Astrocyte of the spinal cord (primary cell): ENCODE results near the gene CLDN22.
A peak's percentile ranks its signal among the peaks of the same experiment; 100 is the strongest.

Experiments used
- DNase-seq: peaks from one replicate; pipeline ENCODE4 v3.0.0; 2011; ENCODE audit warnings: low read depth, low spot score
- H3K4me3 ChIP-seq: 2 replicates; pipeline ENCODE4 v1.5.1; 2011; ENCODE audit warnings: low read depth, mild to moderate bottlenecking, low read length, moderate library complexity
- in situ Hi-C: cut with HindIII; loops from 2 replicates; pipeline ENCODE4 v1.10.0; 2017; ENCODE audit warnings: low sequenced_read_pairs
- TF ChIP-seq, protein P1 (sequence below): IDR thresholded peaks from 2 replicates; pipeline ENCODE4 v1.5.1; 2012; ENCODE audit warnings: low read depth, mild to moderate bottlenecking, low read length, inconsistent platforms

Gene CLDN22

GRCh38 chr4:183287309-183287659, 32.8 kb downstream of the CLDN22 start:
- no peak overlapping the region for H3K4me3 ChIP-seq
- TF ChIP-seq, protein P1, sequence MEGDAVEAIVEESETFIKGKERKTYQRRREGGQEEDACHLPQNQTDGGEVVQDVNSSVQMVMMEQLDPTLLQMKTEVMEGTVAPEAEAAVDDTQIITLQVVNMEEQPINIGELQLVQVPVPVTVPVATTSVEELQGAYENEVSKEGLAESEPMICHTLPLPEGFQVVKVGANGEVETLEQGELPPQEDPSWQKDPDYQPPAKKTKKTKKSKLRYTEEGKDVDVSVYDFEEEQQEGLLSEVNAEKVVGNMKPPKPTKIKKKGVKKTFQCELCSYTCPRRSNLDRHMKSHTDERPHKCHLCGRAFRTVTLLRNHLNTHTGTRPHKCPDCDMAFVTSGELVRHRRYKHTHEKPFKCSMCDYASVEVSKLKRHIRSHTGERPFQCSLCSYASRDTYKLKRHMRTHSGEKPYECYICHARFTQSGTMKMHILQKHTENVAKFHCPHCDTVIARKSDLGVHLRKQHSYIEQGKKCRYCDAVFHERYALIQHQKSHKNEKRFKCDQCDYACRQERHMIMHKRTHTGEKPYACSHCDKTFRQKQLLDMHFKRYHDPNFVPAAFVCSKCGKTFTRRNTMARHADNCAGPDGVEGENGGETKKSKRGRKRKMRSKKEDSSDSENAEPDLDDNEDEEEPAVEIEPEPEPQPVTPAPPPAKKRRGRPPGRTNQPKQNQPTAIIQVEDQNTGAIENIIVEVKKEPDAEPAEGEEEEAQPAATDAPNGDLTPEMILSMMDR: no peak
- in situ Hi-C loops: no loop called here
- DNase-seq: no peak

DNA sequence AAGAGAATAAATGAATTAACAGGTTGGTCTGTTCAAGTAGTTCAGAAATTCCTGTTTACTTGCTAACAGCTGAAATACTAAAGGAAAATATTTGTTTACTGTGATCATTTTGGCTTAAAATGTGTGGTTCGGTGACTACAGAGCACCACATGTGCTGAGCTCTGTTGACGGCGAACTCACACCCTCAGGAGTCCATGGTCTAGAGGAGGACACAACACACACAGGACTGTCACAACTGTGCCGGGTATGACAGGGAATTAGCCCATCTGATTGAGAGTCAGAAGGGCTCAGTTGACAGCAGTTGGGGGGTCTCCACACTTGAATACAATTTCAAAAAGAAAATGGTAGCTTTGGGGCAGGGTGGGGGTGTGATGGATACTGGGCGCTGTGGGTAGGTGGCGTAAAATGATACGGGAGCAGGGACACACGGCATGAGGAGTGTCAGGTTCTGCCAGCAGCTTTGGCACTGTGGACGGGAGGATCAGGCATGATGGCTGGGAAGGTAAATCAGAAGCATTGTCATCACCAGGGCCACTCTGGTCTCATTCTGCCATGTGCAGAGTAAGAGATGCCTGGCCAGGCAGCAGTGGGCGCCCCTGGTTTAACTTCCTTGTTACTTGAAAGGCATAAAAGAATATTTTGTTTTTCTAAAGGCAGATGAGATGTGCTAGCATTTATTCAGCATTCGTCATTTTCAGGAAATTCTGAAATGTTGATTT, 33.3 kb downstream of the CLDN22 start:
- in situ Hi-C loops: no loop called here
- TF ChIP-seq, protein P1: no peak
- DNase-seq: no peak
- H3K4me3 ChIP-seq: no peak overlapping the region

DNA sequence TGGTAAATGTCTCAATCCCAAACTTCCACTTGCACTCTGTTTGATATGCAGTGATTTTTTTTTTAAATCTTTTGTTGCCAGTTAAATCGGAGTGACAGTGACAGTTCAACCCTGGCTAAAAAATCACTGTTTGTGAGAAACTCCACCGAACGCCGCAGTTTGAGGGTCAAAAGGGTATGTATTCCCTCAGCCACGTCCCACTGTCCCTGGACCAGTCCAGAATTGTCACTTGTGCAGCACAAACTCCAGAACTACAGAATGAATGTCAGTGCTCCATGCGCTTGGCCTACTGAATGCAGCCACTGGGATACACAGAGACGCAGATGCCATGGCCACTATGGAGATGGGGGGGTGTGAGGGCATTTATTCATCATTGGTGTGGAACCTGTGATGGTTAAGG, 34.2 kb downstream of the CLDN22 start:
- in situ Hi-C loops: no loop called here
- no peak for DNase-seq
- TF ChIP-seq, protein P1: no peak
- no peak overlapping the region for H3K4me3 ChIP-seq

- peak; percentile 76 for DNase-seq
- TF ChIP-seq, protein P1: no peak
- no peak overlapping the region for H3K4me3 ChIP-seq
- in situ Hi-C loops: no loop called here
Observed at GRCh38 chr4:183284965-183285364, 35.1 kb downstream of the CLDN22 start.

GRCh38 chr4:183284258-183284785, 35.8 kb downstream of the CLDN22 start:
- in situ Hi-C loops: no loop called here
- no peak overlapping the region for H3K4me3 ChIP-seq
- DNase-seq: no peak
- TF ChIP-seq, protein P1: no peak

DNA sequence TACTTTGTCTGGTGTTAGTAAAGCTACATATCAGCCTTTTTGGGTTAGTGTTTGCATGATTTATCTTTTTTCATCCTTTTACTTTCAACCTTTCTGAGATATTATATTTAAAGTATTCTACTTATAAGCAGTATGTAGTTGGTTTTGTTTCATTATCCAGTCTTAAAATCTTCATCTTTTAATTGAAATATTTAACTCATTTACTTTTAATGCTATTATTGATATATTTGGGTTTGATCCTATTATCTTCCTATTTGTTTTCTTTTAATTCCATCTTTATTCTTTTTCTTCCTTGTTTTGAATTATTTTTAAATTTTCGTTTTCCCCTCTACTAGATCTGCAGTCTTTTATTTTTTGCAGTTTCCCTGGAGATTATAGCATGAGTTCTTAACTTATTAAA, 44.0 kb downstream of the CLDN22 start:
- DNase-seq: no peak

More for the DNA sequence above, 44.0 kb downstream of the CLDN22 start:
- H3K4me3 ChIP-seq: no peak overlapping the region
- in situ Hi-C loops: no loop called here
- TF ChIP-seq, protein P1: no peak
